Progenitor cell of endocrine pancreas (in vitro differentiated cells): ENCODE data around the gene ZBTB1. TPM values are rescaled to one million over a fixed set of nuclear protein-coding genes. Genes with fewer than 3 reads are reported as not detected.

Source experiments
- DNase-seq: peaks from one replicate; pipeline ENCODE4 v3.0.0; 2021; ENCODE audit warnings: low spot score; ENCODE audit not compliant: unreplicated experiment
- H3K27ac Mint-ChIP-seq: 2 replicates; pipeline ENCODE4 v1.8.0; 2021; ENCODE audit warnings: mild to moderate bottlenecking, moderate library complexity, mixed read lengths
- H3K27me3 Mint-ChIP-seq: 2 replicates; pipeline ENCODE4 v1.8.0; 2021; ENCODE audit warnings: mixed read lengths
- H3K36me3 Mint-ChIP-seq: 2 replicates; pipeline ENCODE4 v1.8.0; 2022; ENCODE audit warnings: mixed read lengths; ENCODE audit not compliant: insufficient read depth
- H3K4me1 Mint-ChIP-seq: 2 replicates; pipeline ENCODE4 v1.8.0; 2021; ENCODE audit warnings: low read depth, mixed read lengths
- H3K4me3 Mint-ChIP-seq: 2 replicates; pipeline ENCODE4 v1.8.0; 2021; ENCODE audit warnings: low read depth, mild to moderate bottlenecking, moderate library complexity, mixed read lengths
- H3K9me3 Mint-ChIP-seq: 2 replicates; pipeline ENCODE4 v1.8.0; 2021; ENCODE audit warnings: low read depth, mixed read lengths
- CTCF ChIP-seq: fragments of 200-600 bp; sonication (generic); IDR thresholded peaks from one replicate; pipeline ENCODE4 v1.5.0; 2021; ENCODE audit warnings: antibody characterized with exemption, mild to moderate bottlenecking; ENCODE audit not compliant: unreplicated experiment
- total RNA-seq: library from RNA; stranded (reverse); gene quantifications from 2 replicates; pipeline ENCODE4 v1.2.1, GENCODE V29; 2021

The ZBTB1 gene
- total RNA-seq, 1 donor from 2014 or later, result 43.6 TPM

GRCh38 chr14:64541972-64542835, 37.6 kb downstream of the ZBTB1 start:
- peaks cover 3% of the 10 kb centered on the region for H3K36me3 Mint-ChIP-seq
- peaks cover 11% of the 10 kb centered on the region for H3K4me1 Mint-ChIP-seq
- no peak overlapping the region for H3K4me3 Mint-ChIP-seq
- H3K9me3 Mint-ChIP-seq, result peaks cover 11% of the 10 kb centered on the region
- no peak overlapping the region for H3K27ac Mint-ChIP-seq
- no peaks in the 10 kb centered on the region for H3K27me3 Mint-ChIP-seq
- DNase-seq, result no peak
- no peak for TF ChIP-seq CTCF

- Mint-ChIP-seq H3K9me3 (peaks cover 11% of the 10 kb centered on the region), H3K27me3 (no peaks in the 10 kb centered on the region), H3K4me3 (no peak overlapping the region), H3K27ac (no peak overlapping the region), H3K4me1 (peaks cover 11% of the 10 kb centered on the region), H3K36me3 (peaks cover 3% of the 10 kb centered on the region)
- TF ChIP-seq CTCF, result no peak
- DNase-seq, result no peak
Measured at GRCh38 chr14:64542836-64543201, 38.2 kb downstream of the ZBTB1 start.

- H3K36me3 Mint-ChIP-seq, result peaks cover 3% of the 10 kb centered on the region
- no peak for DNase-seq
- H3K27me3 Mint-ChIP-seq, result peaks cover 11% of the 10 kb centered on the region
- TF ChIP-seq CTCF, result no peak
- peaks cover 11% of the 10 kb centered on the region for H3K9me3 Mint-ChIP-seq
- H3K4me3 Mint-ChIP-seq, result no peak overlapping the region
- peaks cover 9% of the 10 kb centered on the region for H3K4me1 Mint-ChIP-seq
- no peak overlapping the region for H3K27ac Mint-ChIP-seq
Measured at GRCh38 chr14:64544607-64545312, 40.2 kb downstream of the ZBTB1 start.

GRCh38 chr14:64549016-64549415, 44.4 kb downstream of the ZBTB1 start:
- DNase-seq, result no peak
- H3K27me3 Mint-ChIP-seq, result peaks cover 28% of the 10 kb centered on the region
- H3K27ac Mint-ChIP-seq, result no peak overlapping the region
- TF ChIP-seq CTCF, result no peak
- H3K4me3 Mint-ChIP-seq, result peak overlapping the region; percentile 29
- no peaks in the 10 kb centered on the region for H3K36me3 Mint-ChIP-seq
- no peaks in the 10 kb centered on the region for H3K9me3 Mint-ChIP-seq
- peaks cover 9% of the 10 kb centered on the region for H3K4me1 Mint-ChIP-seq

GRCh38 chr14:64549791-64550620, 45.4 kb downstream of the ZBTB1 start, which contains the start of gene PPP1R36:
TSS of gene PPP1R36 (plus strand) at chr14:64549961. CDS start at chr14:64549998, 37 bp downstream.
- Mint-ChIP-seq H3K27me3 (peaks cover 28% of the 10 kb centered on the region), H3K36me3 (no peaks in the 10 kb centered on the region), H3K9me3 (no peaks in the 10 kb centered on the region), H3K4me1 (peaks cover 7% of the 10 kb centered on the region), H3K4me3 (peak within 1 kb of the TSS; percentile 53), H3K27ac (no peak within 1 kb of the TSS)
- no peak for TF ChIP-seq CTCF
- DNase-seq, result no peak
